GM12878 (cell line): ENCODE data around the gene MCTS1. TPM values are rescaled to one million over a fixed set of nuclear protein-coding genes. Genes with fewer than 3 reads are reported as not detected.
A peak's percentile ranks its signal among the peaks of the same experiment; 100 is the strongest.

Experiments
- ATAC-seq: fragments of 200-7000 bp; cut with Tn5 transposase; 3 replicates; pipeline ENCODE4 v1.9.1; 2020; ENCODE audit warnings: mild to moderate bottlenecking, moderate library complexity
- BruUV-seq: library from RNA; stranded (reverse); fragments of 400-500 nt; replicated peaks from 2 replicates; lab custom pipeline; 2021; lab: Mats Ljungman, UMichigan
- CTCF ChIA-PET: fragments of 300-600 bp; sonication (Branson Sonifier 250); formaldehyde crosslinking; extraction: SDS; loops from one replicate; lab custom pipeline; 2021; ENCODE audit warnings: inconsistent platforms; lab: Yijun Ruan, JAX
- POLR2A ChIA-PET: fragments of 350-600 bp; formaldehyde crosslinking; extraction: SDS; loops from one replicate; lab custom pipeline; 2021; ENCODE audit warnings: inconsistent platforms; lab: Charles Lee
- RAD21 ChIA-PET: fragments of 300-600 bp; sonication (Branson Sonifier 250); formaldehyde crosslinking; loops from one replicate; lab custom pipeline; 2023; ENCODE audit warnings: antibody characterized with exemption; ENCODE audit not compliant: unreplicated experiment; lab: Charles Lee
- SMC1A ChIA-PET: fragments of 300-600 bp; sonication (Branson Sonifier 250); formaldehyde crosslinking; loops from one replicate; lab custom pipeline; 2023; ENCODE audit not compliant: unreplicated experiment, uncharacterized antibody; lab: Charles Lee
- DNase-seq: peaks from one replicate; pipeline ENCODE4 v3.0.0-alpha.2; 2011; ENCODE audit warnings: low read depth, low spot score
- FAIRE-seq: peaks from 3 replicates; lab custom pipeline; 2011; peaks lifted over from hg19 to GRCh38; lab: Jason Lieb, UNC
- H2AFZ ChIP-seq: 2 replicates; pipeline ENCODE4 v1.6.0; 2011; ENCODE audit warnings: low read depth, low read length, control low read depth; ENCODE audit not compliant: control insufficient read depth
- H3K27ac ChIP-seq: 2 replicates; pipeline ENCODE4 v1.5.1; 2011; ENCODE audit warnings: control low read depth; ENCODE audit not compliant: control insufficient read depth, insufficient read depth
- H3K27me3 ChIP-seq, 2 experiments: replicated peaks in 1 of 2; 2 replicates each; pipeline versions ENCODE4 v1.6.0 to v1.6.1; 2011; ENCODE audit warnings: low read length in 1 of 2; ENCODE audit not compliant: control insufficient read depth in 2 of 2, insufficient read depth in 2 of 2
- H3K36me3 ChIP-seq, 2 experiments: 2 replicates each; pipeline ENCODE4 v1.5.1; 2011; ENCODE audit warnings: low read length in 1 of 2; ENCODE audit not compliant: control insufficient read depth in 2 of 2, insufficient read depth in 2 of 2
- H3K4me1 ChIP-seq: 2 replicates; pipeline ENCODE4 v1.6.1; 2011; ENCODE audit warnings: mild to moderate bottlenecking, low read length, moderate library complexity, mixed read lengths; ENCODE audit not compliant: control insufficient read depth, insufficient read depth
- H3K4me2 ChIP-seq: 2 replicates; pipeline ENCODE4 v1.6.0; 2011; ENCODE audit warnings: control low read depth; ENCODE audit not compliant: control insufficient read depth, insufficient read depth
- H3K4me3 ChIP-seq: fragments of 200-600 bp; sonication (generic); 2 replicates; pipeline ENCODE4 v1.5.1; 2016
- H3K79me2 ChIP-seq: 2 replicates; pipeline ENCODE4 v1.6.0; 2011; ENCODE audit warnings: low read length; ENCODE audit not compliant: control insufficient read depth, insufficient read depth
- H3K9ac ChIP-seq: 2 replicates; pipeline ENCODE4 v1.8.0; 2011; ENCODE audit warnings: low read length, control low read depth, mixed read lengths; ENCODE audit not compliant: control insufficient read depth, insufficient read depth
- H3K9me3 ChIP-seq: replicated peaks from 3 replicates; pipeline ENCODE4 v1.5.1; 2011; ENCODE audit warnings: mild to moderate bottlenecking, low read length; ENCODE audit not compliant: control insufficient read depth, insufficient read depth
- H4K20me1 ChIP-seq: 2 replicates; pipeline ENCODE4 v1.6.0; 2011; ENCODE audit not compliant: control insufficient read depth, insufficient read depth
- BCL3 ChIP-seq: IDR thresholded peaks from 2 replicates; pipeline ENCODE4 v1.6.1; 2011; ENCODE audit warnings: borderline replicate concordance, low read depth, mild to moderate bottlenecking, moderate library complexity, low read length; ENCODE audit not compliant: insufficient read depth, poor library complexity, severe bottlenecking
- CBFB ChIP-seq: IDR thresholded peaks from 2 replicates; pipeline ENCODE4 v1.6.1; 2016; ENCODE audit warnings: antibody characterized with exemption, low read depth
- DPF2 ChIP-seq: fragments of 450-650 bp; IDR thresholded peaks from 2 replicates; pipeline ENCODE4 v1.6.1; 2017; ENCODE audit warnings: mild to moderate bottlenecking
- GATAD2B ChIP-seq: fragments of 450-650 bp; conservative IDR thresholded peaks from 2 replicates; pipeline ENCODE4 v1.6.1; 2017; ENCODE audit warnings: low read depth, mild to moderate bottlenecking, moderate library complexity
- HCFC1 ChIP-seq: fragments of 150-350 bp; IDR thresholded peaks from 2 replicates; pipeline ENCODE4 v1.6.1; 2014; ENCODE audit warnings: low read length
- JUND ChIP-seq: IDR thresholded peaks from 2 replicates; pipeline ENCODE4 v1.6.1; 2012; ENCODE audit warnings: low read depth, mild to moderate bottlenecking, low read length, improper control_type of control experiment, moderate library complexity
- NR2F1 ChIP-seq: fragments of 450-650 bp; conservative IDR thresholded peaks from 2 replicates; pipeline ENCODE4 v1.6.1; 2017; ENCODE audit warnings: mild to moderate bottlenecking
- POLR2AphosphoS5 ChIP-seq: IDR thresholded peaks from 2 replicates; pipeline ENCODE4 v1.6.1; 2011; ENCODE audit warnings: mild to moderate bottlenecking, low read length, inconsistent platforms
- SUZ12 ChIP-seq: fragments of 200-600 bp; sonication (generic); IDR thresholded peaks from one replicate; pipeline ENCODE4 v1.6.1; 2018; ENCODE audit warnings: antibody characterized with exemption, mild to moderate bottlenecking; ENCODE audit not compliant: unreplicated experiment
- TARDBP ChIP-seq: IDR thresholded peaks from 2 replicates; pipeline ENCODE4 v1.6.1; 2016; ENCODE audit warnings: borderline replicate concordance
- ZNF207 ChIP-seq: fragments of 450-650 bp; IDR thresholded peaks from 2 replicates; pipeline ENCODE4 v1.6.1; 2014; ENCODE audit warnings: antibody characterized with exemption, mild to moderate bottlenecking, borderline replicate concordance
- WGBS: methylation state at CpG from one replicate; pipeline ENCODE4 v1.1.6; 2016; ENCODE audit warnings: low lambda C conversion rate; ENCODE audit not compliant: insufficient replicate concordance, insufficient coverage; ENCODE audit errors: missing lambda C conversion rate; 5-methylcytosine and 5-hydroxymethylcytosine counted together
- in situ Hi-C: fragments of 300-500 bp; cut with MboI; formaldehyde crosslinking; loops from 9 replicates; pipeline ENCODE4 v1.14.3; 2018; ENCODE audit warnings: mixed read lengths
- intact Hi-C: fragments of 100-400 bp; cut with micrococcal nuclease; formaldehyde crosslinking; loops from one replicate; pipeline ENCODE4 v1.14.2; 2022; ENCODE audit not compliant: unreplicated experiment
- polyA plus RNA-seq, 11 experiments: library from polyadenylated mRNA; depleted of rRNA in 4 of 11; unstranded in 6 of 11; stranded (reverse) in 5 of 11; fragments of >200 nt; fragmentation: Nextera tagmentation in 4 of 11; fragmentation: Illumina TruSeq in 1 of 11; extraction: Ambion mirVana in 4 of 11; extraction: Trizol in 1 of 11; gene quantifications; 1 replicate in 1 of 11; 2 replicates in 10 of 11; pipeline versions ENCODE4 v1.2.1 to v1.2.3, GENCODE V29; 2011 to 2016; ENCODE audit warnings: inconsistent platforms in 2 of 11, missing spikeins in 2 of 11, low read depth in 1 of 11
- total RNA-seq, 4 experiments: library from RNA; depleted of rRNA in 3 of 4; stranded (reverse); fragments of >200 nt in 3 of 4; fragmentation: Illumina TruSeq in 1 of 4; extraction: Trizol in 1 of 4; gene quantifications; 2 replicates each; pipeline versions ENCODE4 v1.2.1 to v1.2.3, GENCODE V29; 2013 to 2021
- TF ChIP-seq, protein P1 (sequence below): IDR thresholded peaks from 2 replicates; pipeline ENCODE4 v1.6.1; 2012; ENCODE audit warnings: low read length, inconsistent platforms

MCTS1 gene
- total and polyA plus RNA-seq, 10 of the 15 experiments (the other 5 are each of a cell fraction or from before 2014, with no cell fraction given), result 59.5 to 238 (median 115) TPM

DNA sequence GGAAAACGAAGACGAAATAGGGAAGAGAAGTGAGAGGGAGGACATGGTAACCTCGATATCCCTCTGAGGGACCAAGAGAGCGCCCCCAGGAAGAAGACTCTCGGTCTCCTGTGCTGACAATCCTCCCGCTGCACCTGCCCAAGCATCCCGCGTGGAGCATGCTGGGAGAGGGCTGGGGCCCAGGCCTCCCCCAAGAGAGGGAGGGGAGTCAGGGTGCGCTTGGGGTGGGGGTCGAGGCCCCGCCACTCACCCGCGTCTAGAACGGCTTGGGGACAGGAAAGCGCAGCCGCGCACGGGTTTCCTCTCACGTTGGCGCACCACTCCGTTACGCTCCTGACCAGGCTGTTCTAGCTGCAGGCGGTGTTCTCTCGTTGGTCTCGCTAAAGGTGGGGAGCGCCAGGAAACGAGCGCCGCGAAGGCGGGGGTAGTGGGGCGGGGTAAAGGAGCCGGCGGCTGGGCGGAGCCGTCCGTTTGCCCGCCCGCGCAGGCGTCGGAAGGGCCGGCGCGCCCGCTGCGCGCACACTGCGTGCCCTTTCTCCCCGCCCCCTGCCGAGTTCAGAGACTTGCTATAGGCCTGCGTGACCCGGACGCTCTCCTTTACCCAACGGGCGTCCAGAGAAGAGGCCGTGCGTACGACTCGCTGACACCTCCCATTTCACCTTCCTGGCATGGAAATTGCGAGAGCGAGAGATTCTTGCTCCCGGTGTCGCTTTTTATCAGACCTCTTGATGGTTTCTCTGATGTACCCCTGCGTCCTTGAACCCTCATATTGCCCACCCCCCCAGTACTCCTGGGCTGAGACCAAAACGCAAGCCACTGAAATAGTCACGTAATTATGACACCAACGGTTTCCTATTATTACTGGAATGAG is 26.0 kb downstream of the MCTS1 start, which contains the start of gene C1GALT1C1 (continued):
- no peak for TF ChIP-seq BCL3
- 0 out of 2 replicates have a peak, but pooled peaks have one; percentile 47 for TF ChIP-seq ZNF207
- TF ChIP-seq POLR2AphosphoS5, result peak; percentile 76; the same call in 1 of the 2 replicates
- TF ChIP-seq CBFB, result no peak; the same call in 1 of the 2 replicates
- 0 out of 2 replicates have a peak, but pooled peaks have one; percentile 21 for TF ChIP-seq HCFC1
- TF ChIP-seq SUZ12, result no peak
- no peak for TF ChIP-seq NR2F1

GRCh38 chrX:120638619-120639018 is 34.7 kb downstream of the MCTS1 start:
- no peaks in the 10 kb centered on the region for H3K9me3 ChIP-seq
- H3K36me3 ChIP-seq, result no peaks in the 10 kb centered on the region
- no peak overlapping the region for H3K4me3 ChIP-seq
- no TSS peak for BruUV-seq
- TF ChIP-seq HCFC1 (no peak), TARDBP (no peak), DPF2 (no peak), GATAD2B (no peak), JUND (no peak)
- TF ChIP-seq, protein P1, sequence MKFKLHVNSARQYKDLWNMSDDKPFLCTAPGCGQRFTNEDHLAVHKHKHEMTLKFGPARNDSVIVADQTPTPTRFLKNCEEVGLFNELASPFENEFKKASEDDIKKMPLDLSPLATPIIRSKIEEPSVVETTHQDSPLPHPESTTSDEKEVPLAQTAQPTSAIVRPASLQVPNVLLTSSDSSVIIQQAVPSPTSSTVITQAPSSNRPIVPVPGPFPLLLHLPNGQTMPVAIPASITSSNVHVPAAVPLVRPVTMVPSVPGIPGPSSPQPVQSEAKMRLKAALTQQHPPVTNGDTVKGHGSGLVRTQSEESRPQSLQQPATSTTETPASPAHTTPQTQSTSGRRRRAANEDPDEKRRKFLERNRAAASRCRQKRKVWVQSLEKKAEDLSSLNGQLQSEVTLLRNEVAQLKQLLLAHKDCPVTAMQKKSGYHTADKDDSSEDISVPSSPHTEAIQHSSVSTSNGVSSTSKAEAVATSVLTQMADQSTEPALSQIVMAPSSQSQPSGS, result no peak
- TF ChIP-seq, all 136 proteins: peak for 0
- no peak for DNase-seq
- intact Hi-C loops (no loop called here), in situ Hi-C loops (no loop called here)
- Histone ChIP-seq H3K27me3 (no peaks in the 10 kb centered on the region), H3K79me2 (no peaks in the 10 kb centered on the region), H3K4me1 (peaks cover 2% of the 10 kb centered on the region; the same call in 1 of the 2 replicates), H3K4me2 (no peak overlapping the region), H4K20me1 (no peaks in the 10 kb centered on the region), H3K27ac (no peak overlapping the region), H2AFZ (no peak overlapping the region), H3K9ac (no peak overlapping the region)
- ChIA-PET POLR2A (no interaction called here), CTCF (interaction anchor here (1.1 kb wide), 1 partner anchor 24 kb away, joined by 4 read pairs; no protein-coding TSS in a partner anchor), RAD21 (interaction anchor here (1.0 kb wide), 1 partner anchor 84 kb away, joined by 3 read pairs; no protein-coding TSS in a partner anchor), SMC1A (interaction anchor here (0.8 kb wide), 1 partner anchor 140 kb away, joined by 5 read pairs; no protein-coding TSS in a partner anchor)
- 63% methylated on average over 4 of the region's 4 CpGs for WGBS
- no peak for FAIRE-seq
- ATAC-seq, result no peak
